Measurements from ENCODE around the gene ANGPTL3. TPM values are rescaled to one million over a fixed set of nuclear protein-coding genes. Genes with fewer than 3 reads are reported as not detected.

Gene ANGPTL3
- total RNA-seq, 2 experiments from 2014 or later, result not detected

GRCh38 chr1:62652387-62652786 lies 55.1 kb downstream of the ANGPTL3 start:
- no peak overlapping the region for H3K4me3 Mint-ChIP-seq
- H3K27ac Mint-ChIP-seq, result no peak overlapping the region
- no peak for TF ChIP-seq CTCF (IDR thresholded peaks at IDR 0.05)
- intact Hi-C loops (cut with micrococcal nuclease), result no loop called here
- ATAC-seq (no peak), DNase-seq (no peak)
- H3K9me3 Mint-ChIP-seq, result no peaks in the 10 kb centered on the region
- no peaks in the 10 kb centered on the region for H3K27me3 Mint-ChIP-seq
- CTCF ChIA-PET, result no interaction called here
- no peaks in the 10 kb centered on the region for H3K4me1 Mint-ChIP-seq (ENCODE audit: low read depth)
- POLR2A ChIA-PET, result no interaction called here
- H3K36me3 Mint-ChIP-seq (ENCODE audit: low read depth), result no peaks in the 10 kb centered on the region

GRCh38 chr1:62654744-62655143 lies 57.4 kb downstream of the ANGPTL3 start:
- H3K4me1 Mint-ChIP-seq (ENCODE audit: low read depth), result no peaks in the 10 kb centered on the region
- intact Hi-C loops (cut with micrococcal nuclease), result no loop called here
- H3K27me3 Mint-ChIP-seq, result no peaks in the 10 kb centered on the region

More at GRCh38 chr1:62654744-62655143, 57.4 kb downstream of the ANGPTL3 start:
- Mint-ChIP-seq H3K27ac (no peak overlapping the region), H3K9me3 (no peaks in the 10 kb centered on the region), H3K36me3 (ENCODE audit: low read depth) (no peaks in the 10 kb centered on the region), H3K4me3 (no peak overlapping the region)
- CTCF ChIA-PET, result no interaction called here
- no peak for TF ChIP-seq CTCF (IDR thresholded peaks at IDR 0.05)
- DNase-seq (no peak), ATAC-seq (no peak)
- POLR2A ChIA-PET, result no interaction called here

Other genes with a start within 250 kb of the ANGPTL3 start
- 10 to 100 TPM; 67.3 to 68.1 TPM for gene USP1, start 160.5 kb upstream of the ANGPTL3 start, total RNA-seq
- gene DOCK7, start 90.9 kb downstream of the ANGPTL3 start, total RNA-seq, result 10 to 100 TPM in 1 of 2 experiments, 1 to 10 TPM in 1; 6.6 to 16.8 TPM
- 10 to 100 TPM; 13.7 to 15.5 TPM for gene ATG4C, start 186.6 kb downstream of the ANGPTL3 start, total RNA-seq

Measured in activated CD8-positive, alpha-beta T cell treated with anti-CD3 and anti-CD28 coated beads for 36 hours (primary cell).